ENCODE measurements around the gene GPC1.

GRCh38 chr2:240499309-240500301, 64.1 kb downstream of the GPC1 start:
- TF ChIP-seq, protein P1, sequence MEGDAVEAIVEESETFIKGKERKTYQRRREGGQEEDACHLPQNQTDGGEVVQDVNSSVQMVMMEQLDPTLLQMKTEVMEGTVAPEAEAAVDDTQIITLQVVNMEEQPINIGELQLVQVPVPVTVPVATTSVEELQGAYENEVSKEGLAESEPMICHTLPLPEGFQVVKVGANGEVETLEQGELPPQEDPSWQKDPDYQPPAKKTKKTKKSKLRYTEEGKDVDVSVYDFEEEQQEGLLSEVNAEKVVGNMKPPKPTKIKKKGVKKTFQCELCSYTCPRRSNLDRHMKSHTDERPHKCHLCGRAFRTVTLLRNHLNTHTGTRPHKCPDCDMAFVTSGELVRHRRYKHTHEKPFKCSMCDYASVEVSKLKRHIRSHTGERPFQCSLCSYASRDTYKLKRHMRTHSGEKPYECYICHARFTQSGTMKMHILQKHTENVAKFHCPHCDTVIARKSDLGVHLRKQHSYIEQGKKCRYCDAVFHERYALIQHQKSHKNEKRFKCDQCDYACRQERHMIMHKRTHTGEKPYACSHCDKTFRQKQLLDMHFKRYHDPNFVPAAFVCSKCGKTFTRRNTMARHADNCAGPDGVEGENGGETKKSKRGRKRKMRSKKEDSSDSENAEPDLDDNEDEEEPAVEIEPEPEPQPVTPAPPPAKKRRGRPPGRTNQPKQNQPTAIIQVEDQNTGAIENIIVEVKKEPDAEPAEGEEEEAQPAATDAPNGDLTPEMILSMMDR (IDR thresholded peaks at IDR 0.05; ENCODE audit: low read length): no peak
- no peak for TF ChIP-seq EZH2 (IDR thresholded peaks at IDR 0.05; ENCODE audit: borderline replicate concordance, low read length)
